Measurements from ENCODE around the gene LY6G6F.
"Not testable (repeated sequence)": the region's sequence is repeated elsewhere in the genome, so short reads cannot be mapped to it uniquely, and the experiment has no call there.

LY6G6F gene

DNA sequence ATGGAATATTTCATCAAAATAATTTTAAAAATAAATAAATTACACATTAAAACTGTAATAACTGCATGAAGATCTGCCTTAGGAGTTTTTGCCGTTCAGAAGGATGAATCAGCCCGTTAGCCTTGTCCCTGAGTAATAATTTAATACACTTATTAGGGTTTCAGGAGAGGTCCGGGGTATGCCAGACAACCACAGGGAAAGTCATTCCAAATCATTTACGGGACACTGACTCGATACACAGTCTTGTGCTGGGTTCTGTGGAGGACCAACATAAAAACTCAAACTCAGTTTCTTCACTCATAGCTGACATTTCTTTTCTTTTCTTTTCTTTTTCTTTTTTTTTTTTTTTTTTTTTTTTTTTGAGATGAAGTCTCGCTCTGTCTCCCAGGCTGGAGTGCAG, 735 bp upstream of the LY6G6F start:
- no peak for DNase-seq

DNA sequence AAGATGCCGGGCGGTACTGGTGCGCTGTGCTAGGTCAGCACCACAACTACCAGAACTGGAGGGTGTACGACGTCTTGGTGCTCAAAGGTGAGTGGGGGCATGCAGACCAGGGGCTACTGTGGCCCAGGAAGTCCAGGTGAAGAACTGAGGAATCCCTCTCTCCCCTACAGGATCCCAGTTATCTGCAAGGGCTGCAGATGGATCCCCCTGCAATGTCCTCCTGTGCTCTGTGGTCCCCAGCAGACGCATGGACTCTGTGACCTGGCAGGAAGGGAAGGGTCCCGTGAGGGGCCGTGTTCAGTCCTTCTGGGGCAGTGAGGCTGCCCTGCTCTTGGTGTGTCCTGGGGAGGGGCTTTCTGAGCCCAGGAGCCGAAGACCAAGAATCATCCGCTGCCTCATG, 1.0 kb downstream of the LY6G6F start:
- no peak for DNase-seq

DNA sequence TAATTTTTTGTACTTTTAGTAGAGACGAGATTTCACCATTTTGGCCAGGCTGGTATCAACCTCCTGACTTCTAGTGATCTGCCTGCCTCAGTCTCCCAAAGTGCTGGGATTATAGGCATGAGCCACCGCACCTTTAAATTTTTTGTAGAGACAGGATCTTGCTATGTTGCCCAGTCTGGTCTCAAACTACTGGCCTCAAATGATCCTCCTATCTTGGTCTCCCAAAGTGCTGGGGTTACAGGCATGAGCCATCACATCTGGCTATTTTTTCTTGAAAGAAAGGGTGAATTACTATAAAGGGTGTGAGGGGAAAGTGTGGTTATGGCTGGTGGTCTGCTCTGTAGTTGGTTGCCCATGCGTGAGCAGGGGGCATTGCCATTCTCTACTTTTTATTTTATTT, 1.6 kb downstream of the LY6G6F start:
- DNase-seq, result no peak

DNA sequence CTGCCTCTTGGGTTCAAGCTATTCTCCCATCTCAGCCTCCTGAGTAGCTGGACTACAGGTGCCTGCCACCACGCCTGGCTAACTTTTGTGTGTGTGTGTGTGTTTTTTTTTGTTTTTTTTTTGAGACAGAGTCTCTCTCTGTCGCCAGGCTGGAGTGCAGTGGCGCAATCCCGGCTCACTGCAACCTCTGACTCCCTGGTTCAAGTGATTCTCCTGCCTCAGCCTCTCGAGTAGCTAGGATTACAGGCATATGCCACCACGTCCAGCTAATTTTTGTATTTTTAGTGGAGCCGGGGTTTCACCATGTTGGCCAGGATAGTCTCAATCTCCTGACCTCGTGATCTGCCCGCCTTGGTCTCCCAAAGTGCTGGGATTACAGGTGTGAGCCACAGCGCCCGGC, 2.5 kb downstream of the LY6G6F start:
- not testable (repeated sequence) for DNase-seq

DNA sequence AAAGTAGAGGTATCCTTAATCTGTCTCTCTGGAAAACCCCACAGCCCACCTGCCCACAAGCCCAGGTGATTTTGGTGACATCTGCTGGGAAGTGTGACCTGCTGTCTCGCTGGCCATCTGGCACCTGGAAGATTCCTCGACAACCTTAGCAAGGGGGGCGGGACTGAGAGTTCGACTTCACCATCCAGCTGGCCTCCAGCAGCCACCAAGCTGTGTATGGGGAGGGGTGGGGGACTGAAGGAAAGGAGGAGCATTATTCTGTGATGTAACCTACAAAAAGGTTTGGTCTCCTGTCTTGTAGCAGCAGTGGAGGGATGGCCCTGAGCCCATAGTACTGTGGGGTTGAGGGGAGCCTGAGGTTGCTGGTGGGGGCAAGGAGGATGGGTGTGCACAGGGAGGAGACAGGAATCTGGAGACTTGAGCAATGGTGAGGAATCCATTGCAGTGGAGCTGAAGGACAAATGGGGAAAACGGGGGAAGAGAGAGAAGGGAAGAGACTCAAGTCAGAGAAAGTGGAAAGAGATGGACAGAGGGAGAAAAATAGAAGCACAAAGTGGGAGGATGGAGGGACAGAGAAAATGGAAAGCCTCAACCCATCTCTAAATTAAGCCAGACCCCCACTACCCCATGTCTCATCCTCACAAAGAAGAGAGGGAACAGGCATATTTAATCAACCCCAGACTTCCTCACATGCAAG, 4.0 kb downstream of the LY6G6F start:
- DNase-seq, result no peak

DNA sequence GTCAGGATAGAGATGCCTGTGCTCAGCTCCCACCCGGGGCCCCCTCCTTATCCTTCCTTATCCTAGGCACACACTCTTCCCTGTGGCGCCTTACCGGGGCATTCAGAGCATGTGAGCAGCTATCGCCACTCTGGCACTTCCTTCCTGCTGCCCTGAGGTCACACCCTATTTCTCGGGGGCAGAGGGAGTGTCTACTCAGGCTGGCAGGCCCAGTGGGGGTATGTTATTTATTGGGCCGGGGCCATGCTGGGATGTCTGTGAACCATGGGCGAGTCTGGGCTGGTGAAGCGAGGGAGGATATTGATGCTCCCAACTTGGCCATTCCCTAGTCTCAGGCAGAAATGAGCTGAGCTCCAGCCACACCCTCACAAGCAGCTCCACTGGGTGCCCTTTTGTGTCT, 4.6 kb downstream of the LY6G6F start:
- no peak for DNase-seq

DNA sequence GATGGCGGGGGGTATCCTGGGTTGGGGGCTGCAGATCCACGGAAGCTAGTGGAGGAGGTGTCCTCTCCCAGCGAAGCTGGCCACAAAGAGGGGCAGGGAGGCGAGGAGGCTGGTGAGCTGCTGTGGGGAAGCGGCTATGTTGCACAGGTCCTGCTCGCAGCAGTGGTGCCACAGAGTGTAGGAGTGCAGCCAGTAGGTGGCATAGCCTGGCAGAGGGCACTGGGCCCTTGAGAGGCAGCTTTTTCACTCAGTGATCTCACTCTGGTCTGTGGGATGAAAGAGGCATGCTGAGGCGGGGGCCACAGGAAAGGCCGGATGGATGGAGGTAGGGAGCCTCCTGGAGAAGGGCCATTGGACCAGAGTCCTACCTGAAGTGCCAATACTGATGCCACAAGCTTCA, 5.6 kb downstream of the LY6G6F start:
- peak; percentile 25 for DNase-seq

DNA sequence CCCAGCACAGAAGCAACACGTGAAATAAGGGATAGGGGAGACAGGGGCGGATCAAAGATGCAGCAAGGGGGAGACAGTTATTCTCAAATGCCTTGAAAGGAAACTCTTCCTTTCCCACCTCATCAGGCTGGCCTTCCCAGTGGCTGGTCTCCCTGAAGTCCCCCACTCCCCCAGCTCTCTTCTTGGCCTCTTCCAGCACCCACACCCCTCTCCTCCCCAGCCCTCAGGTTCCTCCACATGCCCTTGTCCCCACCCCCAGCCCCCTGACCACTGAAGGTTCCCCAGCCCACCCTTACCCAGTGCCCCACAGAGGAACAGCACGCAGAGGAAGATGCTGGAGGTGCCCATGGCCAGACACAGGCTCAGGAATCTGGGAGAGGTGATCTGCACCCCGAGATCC, 6.8 kb downstream of the LY6G6F start:
- no peak for DNase-seq

DNA sequence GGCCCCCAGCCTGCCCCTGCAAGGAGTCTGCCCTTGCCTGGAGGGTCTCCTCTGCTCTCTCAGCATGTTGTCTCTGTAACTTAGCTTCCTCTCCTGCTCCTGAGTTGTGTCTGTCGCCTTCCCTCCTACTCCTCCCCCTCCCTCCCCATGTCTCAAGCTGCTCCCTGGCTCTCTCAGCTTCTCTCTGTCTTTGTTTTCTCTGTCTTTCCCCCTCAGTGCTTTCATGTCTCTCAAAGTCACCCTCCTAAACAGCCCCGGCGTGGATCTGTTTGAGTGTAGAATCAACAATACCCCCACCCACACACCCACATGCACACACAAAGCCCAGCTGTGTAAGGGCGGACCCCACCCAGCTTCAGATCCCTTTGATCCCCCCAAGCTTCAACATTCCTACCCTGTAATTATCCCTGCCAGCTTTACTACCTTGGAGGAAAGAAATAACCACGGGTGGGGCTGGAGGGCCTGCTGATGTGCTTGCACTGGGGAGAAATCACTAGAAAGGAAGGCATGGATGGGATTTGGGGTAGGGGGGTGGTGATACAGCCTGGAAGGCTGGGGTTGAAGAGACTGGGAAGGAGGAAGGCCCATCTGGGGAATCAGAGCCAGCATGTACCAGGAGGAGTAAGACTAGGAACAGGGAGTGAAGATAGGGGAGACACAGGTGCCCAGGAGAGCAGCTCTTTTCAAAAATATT, 7.5 kb downstream of the LY6G6F start:
- DNase-seq, result peak; percentile 89

DNA sequence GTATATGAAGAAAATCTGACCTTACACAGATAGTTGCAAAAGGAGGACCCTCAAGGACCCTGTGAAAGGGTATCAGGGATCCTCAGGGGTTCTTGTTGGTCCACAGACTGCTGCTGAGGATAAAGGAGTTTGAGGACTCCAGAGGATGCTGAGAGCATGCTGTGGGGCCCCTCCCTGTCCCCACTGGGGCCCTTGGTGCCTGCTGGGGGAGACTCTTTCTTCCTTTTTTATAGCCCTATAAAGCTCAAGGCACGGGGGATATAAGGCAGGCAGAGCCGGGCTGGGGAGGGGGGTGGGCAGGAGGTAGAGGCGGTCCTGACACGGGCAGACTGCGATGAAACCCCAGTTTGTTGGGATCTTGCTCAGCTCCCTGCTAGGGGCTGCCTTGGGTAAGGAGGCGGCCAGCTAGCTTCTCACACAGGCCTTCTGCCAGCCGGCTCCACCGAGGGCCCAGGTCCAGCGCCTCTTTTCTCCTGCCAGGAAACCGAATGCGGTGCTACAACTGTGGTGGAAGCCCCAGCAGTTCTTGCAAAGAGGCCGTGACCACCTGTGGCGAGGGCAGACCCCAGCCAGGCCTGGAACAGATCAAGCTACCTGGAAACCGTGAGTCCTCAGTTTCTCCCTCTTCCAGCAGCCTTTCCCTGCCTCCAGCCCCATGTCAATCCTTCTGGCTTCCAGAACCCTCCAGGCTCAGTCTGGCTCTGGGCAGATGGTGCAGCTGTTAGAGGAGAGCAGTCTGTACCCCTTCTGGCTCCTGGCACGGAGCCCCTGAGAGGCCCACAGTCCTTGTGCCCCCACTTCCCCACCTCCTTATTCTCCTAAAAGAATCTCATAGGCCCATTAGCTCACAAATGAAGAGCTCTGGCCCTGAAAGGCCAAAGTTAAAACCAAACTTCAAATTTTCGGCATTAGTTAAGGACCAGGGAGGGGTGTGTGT, 8.6 kb downstream of the LY6G6F start, which contains the start of gene LY6G6D:
LY6G6D (plus strand) TSS at position 327 of the 937 bp plus-strand sequence; CDS start at position 335, 8 bp downstream.
- DNase-seq, result no peak

DNA sequence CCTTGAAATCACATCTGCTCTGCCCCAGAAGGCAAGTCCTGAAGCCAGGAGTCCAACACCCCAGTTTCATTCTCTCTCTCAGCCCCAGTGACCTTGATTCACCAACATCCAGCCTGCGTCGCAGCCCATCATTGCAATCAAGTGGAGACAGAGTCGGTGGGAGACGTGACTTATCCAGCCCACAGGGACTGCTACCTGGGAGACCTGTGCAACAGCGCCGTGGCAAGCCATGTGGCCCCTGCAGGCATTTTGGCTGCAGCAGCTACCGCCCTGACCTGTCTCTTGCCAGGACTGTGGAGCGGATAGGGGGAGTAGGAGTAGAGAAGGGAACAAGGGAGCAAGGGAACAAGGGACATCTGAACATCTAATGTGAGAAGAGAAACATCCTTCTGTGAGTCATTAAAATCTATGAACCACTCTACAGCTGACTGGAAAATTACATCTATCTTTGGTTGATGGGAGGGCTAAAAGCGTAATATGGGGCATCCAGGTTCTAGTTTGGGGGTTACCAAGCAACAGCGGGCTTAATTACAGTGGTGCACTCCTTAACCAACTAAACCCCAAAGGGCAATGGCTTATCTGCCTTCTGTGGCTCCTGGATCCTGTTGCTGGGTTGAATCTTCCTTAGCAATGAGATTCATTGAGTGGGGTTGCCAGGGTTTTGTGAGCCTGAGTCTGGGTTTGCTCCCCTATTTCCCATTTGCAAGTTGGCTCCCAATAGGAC, 11.0 kb downstream of the LY6G6F start:
- no peak for DNase-seq

DNA sequence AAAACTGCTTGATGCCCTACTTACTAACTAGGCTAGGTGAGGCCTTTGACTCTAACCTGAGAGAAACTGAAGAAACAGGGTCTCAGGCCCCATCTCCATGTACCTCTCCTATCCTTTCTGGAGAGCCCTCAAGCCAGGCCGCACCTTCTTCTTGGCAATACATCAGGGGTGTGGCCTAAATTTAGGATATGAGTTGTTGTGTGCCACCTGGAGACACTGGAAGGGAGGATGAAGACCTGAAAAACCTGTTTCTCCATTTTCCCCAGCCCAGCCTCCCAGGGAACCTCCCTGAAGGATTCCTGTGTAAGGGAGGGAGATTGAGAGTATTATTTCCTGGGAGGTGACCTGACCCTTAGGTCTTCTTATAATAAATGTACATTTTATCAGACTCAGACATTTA, 11.6 kb downstream of the LY6G6F start:
- DNase-seq, result peak; percentile 47

DNA sequence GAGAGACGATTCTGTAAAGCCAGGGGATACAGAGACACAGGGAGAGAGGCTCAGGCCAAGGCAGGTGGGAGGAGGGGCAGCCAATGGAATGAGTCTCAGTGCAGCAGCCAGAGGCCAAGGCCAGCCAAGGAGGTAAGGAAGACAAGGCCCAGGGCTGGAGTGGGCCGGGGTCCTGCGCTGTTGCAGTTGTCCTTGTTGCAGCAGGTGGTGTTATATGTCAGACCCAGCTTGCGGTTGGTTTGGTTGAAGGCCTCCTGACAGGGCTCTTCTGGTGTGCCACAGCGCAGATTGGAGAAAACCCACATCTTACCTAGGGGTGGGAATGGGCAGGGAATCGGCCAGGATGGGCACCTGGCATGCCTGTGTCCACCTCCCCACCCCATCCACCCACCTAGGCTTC, 12.3 kb downstream of the LY6G6F start:
- DNase-seq, result no peak

DNA sequence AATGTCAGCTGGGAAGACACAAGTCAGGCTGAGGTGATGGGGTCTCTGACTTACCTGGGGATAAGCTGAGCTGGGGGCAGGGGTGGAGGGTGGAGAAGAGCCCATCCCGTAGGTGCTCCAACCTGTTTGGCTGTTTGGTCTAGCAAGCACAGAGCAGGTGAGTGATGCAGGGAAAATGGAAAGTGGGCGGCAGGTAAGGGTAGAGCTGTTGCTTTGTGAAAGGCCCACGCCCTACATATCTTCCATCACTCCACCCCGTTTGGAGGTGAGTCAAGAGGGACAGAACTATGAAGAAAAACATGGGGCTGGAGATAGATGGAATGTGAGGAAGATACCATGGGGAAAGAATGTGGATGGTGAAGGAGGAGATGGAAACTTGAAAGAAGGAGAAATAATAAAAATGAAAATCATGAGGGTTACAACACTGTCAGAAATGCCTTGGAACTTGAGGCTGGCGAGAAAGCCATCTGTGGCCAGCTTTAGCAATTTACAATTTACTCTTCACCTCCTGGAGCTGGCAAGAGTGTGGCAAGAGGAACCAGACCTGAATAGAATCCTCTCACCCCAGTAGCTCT, 13.6 kb downstream of the LY6G6F start:
- DNase-seq, result no peak

DNA sequence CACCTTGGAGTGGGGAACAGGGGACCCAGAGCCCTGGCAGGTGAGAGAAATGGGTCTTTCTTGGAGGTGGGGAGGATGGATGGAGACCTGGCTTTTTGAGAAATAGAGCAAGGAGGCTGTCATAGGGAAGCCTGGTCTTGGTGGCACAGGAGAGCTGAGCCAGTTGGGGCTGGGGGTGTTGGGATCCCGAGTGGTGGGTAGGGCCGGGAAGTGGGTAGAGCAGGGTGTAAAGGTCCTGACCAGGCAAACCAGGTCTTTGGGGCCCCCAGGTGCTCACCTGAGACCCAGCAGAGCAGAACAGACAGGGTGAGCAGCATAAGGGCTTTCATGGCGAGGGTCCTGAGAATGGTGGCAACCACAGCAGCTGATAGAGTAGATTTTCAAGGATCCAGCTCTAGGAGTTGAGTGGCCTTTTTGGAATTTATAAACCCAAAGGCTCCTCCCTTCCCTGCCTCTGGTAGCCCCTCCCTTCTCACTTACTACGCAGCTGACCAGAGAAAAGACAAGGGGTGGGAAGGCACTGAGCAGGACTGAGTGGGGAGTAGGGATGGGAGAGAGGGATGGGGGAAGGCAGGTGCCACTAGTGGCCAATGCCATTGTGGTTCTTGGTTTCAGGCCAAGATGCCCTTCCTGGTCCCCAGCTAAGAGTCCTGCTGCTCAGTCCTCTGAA, 14.8 kb downstream of the LY6G6F start, which contains the start of gene LY6G6C:
LY6G6C (minus strand) TSS at position 396 of the 670 bp plus-strand sequence; CDS start at position 329, 67 bp downstream.
- DNase-seq, result no peak

DNA sequence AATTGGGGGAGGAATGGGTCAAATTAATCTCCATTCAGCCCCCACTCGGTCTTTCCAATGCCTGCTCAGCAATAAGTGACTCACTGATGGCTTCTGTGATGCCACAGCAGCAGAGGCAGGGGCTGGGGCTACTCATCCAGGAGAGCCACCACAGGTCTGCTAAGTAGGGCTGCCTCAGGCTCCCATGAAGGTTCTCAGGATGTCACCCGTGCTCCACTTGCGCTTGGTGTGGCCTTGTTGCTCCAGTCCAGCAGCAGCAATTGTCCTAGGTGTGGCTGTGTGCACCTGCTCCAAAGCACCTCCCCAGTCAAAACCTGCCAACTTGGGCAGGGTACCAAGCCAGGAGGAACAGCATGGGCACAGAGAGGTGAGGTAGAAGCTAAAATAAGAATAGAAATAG, 15.5 kb downstream of the LY6G6F start:
- DNase-seq, result no peak

DNA sequence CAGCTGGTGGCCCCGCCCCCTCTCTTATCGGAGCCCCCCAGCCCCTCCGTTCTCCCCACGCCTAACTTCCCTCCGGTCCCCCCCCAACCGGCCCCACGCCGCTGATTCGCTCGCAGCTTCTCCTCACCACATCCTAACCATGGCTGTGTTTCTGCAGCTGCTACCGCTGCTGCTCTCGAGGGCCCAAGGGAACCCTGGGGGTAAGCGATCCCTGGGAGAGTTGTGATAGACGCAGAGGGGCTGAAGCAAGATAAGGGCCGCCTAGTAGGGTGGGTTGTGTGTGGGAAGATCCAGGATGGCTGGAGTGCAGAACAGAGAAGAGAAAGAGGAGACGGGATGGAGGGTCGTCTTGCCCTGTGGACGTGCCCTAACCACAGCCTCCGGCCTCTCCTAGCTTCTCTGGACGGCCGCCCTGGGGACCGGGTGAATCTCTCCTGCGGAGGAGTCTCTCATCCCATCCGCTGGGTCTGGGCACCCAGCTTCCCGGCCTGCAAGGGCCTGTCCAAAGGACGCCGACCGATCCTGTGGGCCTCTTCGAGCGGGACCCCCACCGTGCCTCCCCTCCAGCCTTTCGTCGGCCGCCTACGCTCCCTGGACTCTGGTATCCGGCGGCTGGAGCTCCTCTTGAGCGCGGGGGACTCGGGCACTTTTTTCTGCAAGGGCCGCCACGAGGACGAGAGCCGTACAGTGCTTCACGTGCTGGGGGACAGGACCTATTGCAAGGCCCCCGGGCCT, 16.7 kb downstream of the LY6G6F start, which contains the start of gene MPIG6B:
MPIG6B (plus strand) TSS at position 129 of the 735 bp plus-strand sequence; CDS start at position 140, 11 bp downstream.
- DNase-seq, result no peak

DNA sequence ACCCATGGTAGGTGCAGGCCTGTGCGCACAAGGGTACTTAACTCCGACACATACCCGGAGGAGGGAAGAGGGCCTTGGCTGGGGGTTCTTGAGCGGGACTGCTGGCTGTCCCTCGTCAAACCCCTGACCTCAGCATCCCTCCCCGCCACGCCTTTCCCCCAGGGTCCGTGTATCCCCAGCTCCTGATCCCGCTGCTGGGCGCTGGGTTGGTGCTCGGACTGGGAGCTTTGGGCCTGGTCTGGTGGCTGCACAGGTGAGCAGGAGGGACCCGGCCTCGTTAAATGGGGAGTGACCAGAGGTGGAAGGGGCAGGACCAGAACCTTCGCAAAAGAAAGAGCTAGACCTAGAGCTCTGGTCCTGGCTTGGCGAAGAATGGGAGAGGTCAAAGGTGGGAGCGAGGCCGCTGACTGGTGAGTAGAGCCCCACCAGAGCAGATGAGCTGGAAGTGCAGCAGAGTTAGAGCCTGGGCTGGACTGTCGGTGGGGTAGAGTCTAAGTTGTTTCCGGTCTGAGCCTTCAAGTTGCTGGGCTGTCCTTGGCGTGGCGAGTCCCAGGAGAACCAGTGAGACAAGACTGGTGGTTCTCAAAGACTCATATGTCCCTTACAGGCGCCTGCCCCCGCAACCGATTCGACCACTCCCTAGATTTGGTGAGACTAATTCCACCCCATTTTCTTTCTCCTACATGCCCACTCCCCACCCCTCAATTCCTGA, 17.5 kb downstream of the LY6G6F start:
- DNase-seq, result no peak

DNA sequence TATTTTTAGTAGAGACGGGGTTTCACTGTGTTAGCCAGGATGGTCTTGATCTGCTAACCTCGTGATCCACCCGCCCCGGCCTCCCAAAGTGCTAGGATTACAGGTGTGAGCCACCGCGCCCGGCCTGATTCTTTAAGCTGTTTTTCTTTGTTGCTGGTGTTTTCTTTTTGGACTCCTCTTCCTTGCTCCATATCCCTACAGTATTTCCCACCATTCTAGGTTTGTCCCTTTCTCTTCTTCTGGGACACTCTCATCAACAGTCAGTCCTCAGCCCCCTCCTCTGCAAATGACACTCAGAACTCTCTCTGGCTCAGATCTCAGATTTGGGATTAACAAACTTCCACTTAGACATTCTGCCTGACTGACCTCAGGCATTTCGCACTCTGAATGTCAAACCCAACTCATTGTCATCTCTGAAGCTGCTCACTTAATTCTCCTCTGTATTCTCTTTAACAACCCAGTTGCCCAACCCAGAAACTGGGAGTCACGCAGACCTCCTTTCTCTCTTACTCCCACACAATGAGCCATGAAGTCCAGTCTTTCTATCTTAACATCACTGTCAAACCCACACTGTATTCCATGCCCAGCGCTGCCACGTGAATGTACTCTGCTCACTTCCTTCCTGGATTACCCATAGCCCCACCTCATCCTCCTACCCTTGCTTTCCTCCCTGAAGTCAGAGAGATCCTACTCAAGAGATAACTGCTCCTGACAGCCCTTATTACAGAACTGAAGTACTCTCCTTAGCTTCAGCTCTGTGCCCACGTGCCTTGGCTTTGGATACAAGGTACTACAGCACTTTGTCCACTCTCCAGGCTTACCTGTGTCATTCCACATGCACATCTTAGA, 19.1 kb downstream of the LY6G6F start:
- no peak for DNase-seq
